ENCODE results near the gene SORBS2. TPM values are rescaled to one million over a fixed set of nuclear protein-coding genes. Genes with fewer than 3 reads are reported as not detected.

Gene SORBS2
- total and polyA plus RNA-seq, 4 donors: 11.2 to 70.4 (median 26.4) TPM

DNA sequence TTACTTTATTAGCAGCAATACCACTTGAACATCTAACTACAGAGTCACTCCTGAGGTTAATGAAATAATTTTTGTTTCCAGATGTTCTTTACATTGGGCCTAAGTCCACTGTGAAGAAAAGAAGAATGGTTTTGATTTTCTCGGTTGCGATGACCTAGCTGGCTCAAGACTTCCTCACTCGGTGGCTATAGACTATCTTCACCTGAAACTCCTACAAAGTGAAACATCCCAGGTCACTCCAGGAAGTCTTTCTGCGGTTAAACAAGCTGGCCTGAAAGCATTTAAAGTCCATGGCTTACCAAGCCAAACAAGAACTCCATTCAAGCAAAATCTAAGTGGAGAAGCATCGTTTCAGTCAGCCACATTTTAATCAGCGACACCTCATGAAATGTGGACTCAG, 13.7 kb upstream of the SORBS2 start:
- TF ChIP-seq CTCF (IDR thresholded peaks at IDR 0.05; ENCODE audit: control extremely low read depth, extremely low read depth): no peak
- Histone ChIP-seq H3K9me3 (ENCODE audit: control insufficient read depth in 4 of 4, insufficient read depth in 3 of 4, low read length in 3 of 4) (no peaks in the 10 kb centered on the region), H3K4me1 (ENCODE audit: control insufficient read depth in 5 of 5, insufficient read depth in 5 of 5, low read length in 5 of 5) (peaks cover 0 to 6% (median 0%) of the 10 kb centered on the region in 5 donors), H3K27ac (ENCODE audit: low read depth in 1 of 2, low read length in 1 of 2) (no peak overlapping the region), H3K9ac (ENCODE audit: insufficient read depth in 1 of 2, low read length in 2 of 2) (no peak overlapping the region), H3K27me3 (ENCODE audit: control insufficient read depth in 3 of 3, insufficient read depth in 3 of 3, low read length in 2 of 3) (peaks cover 0 to 3% (median 0%) of the 10 kb centered on the region in 3 donors), H3K4me3 (no peak overlapping the region), H3K36me3 (ENCODE audit: control insufficient read depth in 4 of 4, insufficient read depth in 4 of 4, low read length in 4 of 4) (no peaks in the 10 kb centered on the region)
- DNase-seq: no peak
- ATAC-seq (ENCODE audit: insufficient read depth, low FRiP score): no peak
- WGBS, 2 donors: 84 to 87% methylated on average over 6 of the region's 6 CpGs

DNA sequence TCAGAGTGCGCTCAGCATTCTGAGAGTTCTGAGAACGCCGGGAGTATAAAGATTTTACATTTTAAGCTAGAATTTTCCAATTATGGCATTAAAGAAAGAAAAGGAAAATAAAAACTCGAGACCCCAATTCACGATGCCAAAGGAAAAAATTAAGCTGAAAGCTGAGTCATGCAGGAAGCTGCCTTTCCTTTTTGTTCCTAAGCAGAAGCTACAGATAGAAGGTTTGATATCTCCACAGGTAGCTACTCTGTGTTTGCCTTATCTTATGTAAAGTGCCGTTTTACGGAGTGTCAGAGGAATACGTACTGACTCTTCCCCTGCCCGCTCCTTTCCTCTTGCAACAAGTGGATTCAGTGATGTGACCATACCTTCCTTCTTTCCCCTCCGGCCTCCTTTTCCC, 10.8 kb upstream of the SORBS2 start:
- H3K4me3 ChIP-seq: no peak overlapping the region
- no peak overlapping the region for H3K9ac ChIP-seq (ENCODE audit: insufficient read depth in 1 of 2, low read length in 2 of 2)
- WGBS, 2 donors: 73 to 74% methylated on average over 10 of the region's 10 CpGs
- peaks cover 0 to 7% (median 0%) of the 10 kb centered on the region in 5 donors for H3K4me1 ChIP-seq (ENCODE audit: control insufficient read depth in 5 of 5, insufficient read depth in 5 of 5, low read length in 5 of 5)
- TF ChIP-seq CTCF (IDR thresholded peaks at IDR 0.05; ENCODE audit: control extremely low read depth, extremely low read depth): no peak
- ATAC-seq (ENCODE audit: insufficient read depth, low FRiP score) (no peak), DNase-seq (no peak)
- H3K9me3 ChIP-seq (ENCODE audit: control insufficient read depth in 4 of 4, insufficient read depth in 3 of 4, low read length in 3 of 4): no peaks in the 10 kb centered on the region
- H3K27ac ChIP-seq (ENCODE audit: low read depth in 1 of 2, low read length in 1 of 2): no peak overlapping the region
- H3K27me3 ChIP-seq (ENCODE audit: control insufficient read depth in 3 of 3, insufficient read depth in 3 of 3, low read length in 2 of 3): peaks cover 0 to 3% (median 0%) of the 10 kb centered on the region in 3 donors
- no peaks in the 10 kb centered on the region for H3K36me3 ChIP-seq (ENCODE audit: control insufficient read depth in 4 of 4, insufficient read depth in 4 of 4, low read length in 4 of 4)

DNA sequence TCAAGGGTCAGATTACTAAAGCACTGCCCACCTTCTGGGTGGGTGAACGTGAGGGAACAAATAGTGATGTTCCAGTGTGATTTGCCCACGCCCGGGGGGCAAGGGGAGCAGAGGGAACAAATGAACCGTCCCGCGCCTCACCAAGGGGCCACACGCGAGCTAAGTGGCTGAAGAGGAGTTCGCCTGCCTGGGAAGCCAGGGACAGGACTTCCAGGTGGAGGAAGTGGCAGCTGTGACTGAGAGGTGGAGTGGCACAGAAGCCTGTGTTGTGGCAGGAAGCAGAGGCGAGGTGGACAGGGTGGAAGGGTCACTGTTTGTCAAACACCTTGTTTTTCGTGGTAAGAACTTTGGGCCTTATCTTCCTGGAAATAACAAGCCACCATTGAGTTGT, 9.0 kb upstream of the SORBS2 start:
- no peak for TF ChIP-seq CTCF (IDR thresholded peaks at IDR 0.05; ENCODE audit: control extremely low read depth, extremely low read depth)
- peaks cover 0 to 18% (median 0%) of the 10 kb centered on the region in 5 donors for H3K4me1 ChIP-seq (ENCODE audit: control insufficient read depth in 5 of 5, insufficient read depth in 5 of 5, low read length in 5 of 5)
- ATAC-seq (ENCODE audit: insufficient read depth, low FRiP score): no peak
- no peaks in the 10 kb centered on the region for H3K36me3 ChIP-seq (ENCODE audit: control insufficient read depth in 4 of 4, insufficient read depth in 4 of 4, low read length in 4 of 4)
- H3K9me3 ChIP-seq (ENCODE audit: control insufficient read depth in 4 of 4, insufficient read depth in 3 of 4, low read length in 3 of 4): no peaks in the 10 kb centered on the region
- H3K27me3 ChIP-seq (ENCODE audit: control insufficient read depth in 3 of 3, insufficient read depth in 3 of 3, low read length in 2 of 3): no peaks in the 10 kb centered on the region
- no peak overlapping the region for H3K9ac ChIP-seq (ENCODE audit: insufficient read depth in 1 of 2, low read length in 2 of 2)
- DNase-seq: no peak
- H3K4me3 ChIP-seq: no peak overlapping the region
- WGBS, 2 donors: 92 to 93% methylated on average over 11 of the region's 11 CpGs
- H3K27ac ChIP-seq (ENCODE audit: low read depth in 1 of 2, low read length in 1 of 2): no peak overlapping the region
